ENCODE data around the gene DNM1L.

DNA sequence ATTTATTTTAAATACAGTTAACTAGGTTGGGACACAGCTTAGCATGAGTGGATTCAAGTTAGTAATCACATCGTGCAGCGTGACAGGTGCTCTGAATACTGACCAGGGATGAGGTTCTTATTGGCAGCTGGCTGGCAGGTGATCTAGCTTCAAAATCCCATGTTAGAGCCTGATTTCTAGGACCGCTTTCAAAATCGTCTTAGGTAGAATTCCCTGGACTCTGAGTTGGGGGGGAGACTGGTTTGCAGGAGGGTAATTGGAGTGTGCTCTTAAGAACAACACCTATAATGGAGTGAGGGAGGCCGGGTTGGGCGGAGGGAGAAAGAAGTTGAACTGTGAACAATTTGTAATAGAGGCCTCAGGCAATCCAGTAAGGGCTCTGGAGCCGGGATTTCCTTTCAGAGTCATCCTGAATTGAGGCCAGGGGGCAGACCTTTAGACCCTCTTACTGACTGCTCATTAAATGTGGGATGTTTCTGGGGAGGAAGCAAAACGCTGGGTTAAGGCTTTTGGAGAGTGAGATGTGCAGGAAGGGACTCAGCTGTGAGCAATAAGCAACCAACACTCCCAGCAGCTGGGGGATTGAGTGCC is 77.5 kb downstream of the DNM1L start:
- TF ChIP-seq, protein P1, sequence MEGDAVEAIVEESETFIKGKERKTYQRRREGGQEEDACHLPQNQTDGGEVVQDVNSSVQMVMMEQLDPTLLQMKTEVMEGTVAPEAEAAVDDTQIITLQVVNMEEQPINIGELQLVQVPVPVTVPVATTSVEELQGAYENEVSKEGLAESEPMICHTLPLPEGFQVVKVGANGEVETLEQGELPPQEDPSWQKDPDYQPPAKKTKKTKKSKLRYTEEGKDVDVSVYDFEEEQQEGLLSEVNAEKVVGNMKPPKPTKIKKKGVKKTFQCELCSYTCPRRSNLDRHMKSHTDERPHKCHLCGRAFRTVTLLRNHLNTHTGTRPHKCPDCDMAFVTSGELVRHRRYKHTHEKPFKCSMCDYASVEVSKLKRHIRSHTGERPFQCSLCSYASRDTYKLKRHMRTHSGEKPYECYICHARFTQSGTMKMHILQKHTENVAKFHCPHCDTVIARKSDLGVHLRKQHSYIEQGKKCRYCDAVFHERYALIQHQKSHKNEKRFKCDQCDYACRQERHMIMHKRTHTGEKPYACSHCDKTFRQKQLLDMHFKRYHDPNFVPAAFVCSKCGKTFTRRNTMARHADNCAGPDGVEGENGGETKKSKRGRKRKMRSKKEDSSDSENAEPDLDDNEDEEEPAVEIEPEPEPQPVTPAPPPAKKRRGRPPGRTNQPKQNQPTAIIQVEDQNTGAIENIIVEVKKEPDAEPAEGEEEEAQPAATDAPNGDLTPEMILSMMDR (IDR thresholded peaks at IDR 0.05), result no peak
- TF ChIP-seq POLR2A (IDR thresholded peaks at IDR 0.05), result no peak
- TF ChIP-seq EP300 (IDR thresholded peaks at IDR 0.05), result no peak
- TF ChIP-seq POLR2AphosphoS5 (IDR thresholded peaks at IDR 0.05), result no peak
